Gastrocnemius medialis (tissue), 4 donors: ENCODE results near the gene F5. TPM values are rescaled to one million over a fixed set of nuclear protein-coding genes. Genes with fewer than 3 reads are reported as not detected.

Experiments
- ATAC-seq, 2 donors: fragments of 150-250 bp; one replicate each; pipeline ENCODE4 v1.9.1; 2016
- DNase-seq, 2 donors: peaks; one replicate each; pipeline ENCODE4 v3.0.0-alpha.2; 2019
- H3K27ac ChIP-seq, 4 donors: fragments of 200-600 bp; sonication (generic); 1 replicate in 1 of 4; 2 replicates in 3 of 4; pipeline ENCODE4 v1.5.1; 2016 to 2018; ENCODE audit warnings: mild to moderate bottlenecking in 2 of 4, moderate library complexity in 1 of 4
- H3K27me3 ChIP-seq, 3 donors: fragments of 200-600 bp; sonication (generic) in 2 of 3; 1 replicate in 1 of 3; 2 replicates in 2 of 3; pipeline versions ENCODE4 v1.5.1 to v1.6.0; 2016 to 2019; ENCODE audit warnings: mild to moderate bottlenecking in 1 of 3, moderate library complexity in 1 of 3
- H3K36me3 ChIP-seq, 2 donors: fragments of 200-600 bp; sonication (generic) in 1 of 2; one replicate each; pipeline ENCODE4 v1.5.1; 2017 to 2018
- H3K4me1 ChIP-seq, 2 donors: fragments of 200-600 bp; sonication (generic) in 1 of 2; one replicate each; pipeline ENCODE4 v1.5.1; 2016 to 2017; ENCODE audit warnings: mild to moderate bottlenecking in 2 of 2
- H3K4me3 ChIP-seq, 4 donors: fragments of 200-600 bp; sonication (generic) in 3 of 4; 1 replicate in 1 of 4; 2 replicates in 3 of 4; pipeline ENCODE4 v1.5.1; 2016 to 2019; ENCODE audit warnings: mild to moderate bottlenecking in 2 of 4
- H3K9me3 ChIP-seq, 3 donors: fragments of 200-600 bp; sonication (generic) in 2 of 3; 1 replicate in 1 of 3; 2 replicates in 2 of 3; pipeline ENCODE4 v1.5.1; 2016 to 2019
- POLR2A ChIP-seq, 2 donors: fragments of 450-650 bp; IDR thresholded peaks; one replicate each; pipeline ENCODE4 v1.6.1; 2017; ENCODE audit warnings: antibody characterized with exemption in 2 of 2, mild to moderate bottlenecking in 2 of 2, moderate library complexity in 2 of 2
- in situ Hi-C, 4 donors: fragments of 200-750 bp; cut with MboI; loops; one replicate each; pipeline versions ENCODE4 v1.15.0 to v1.8.0; 2017; ENCODE audit warnings: low sequenced_read_pairs in 4 of 4
- intact Hi-C: fragments of 100-400 bp; cut with DNase I; formaldehyde crosslinking; loops from one replicate; pipeline ENCODE4 v1.15.1; 2023; ENCODE audit warnings: low total_unique reads
- total RNA-seq, 4 donors: library from RNA; depleted of rRNA; stranded (reverse); fragments of >200 nt; gene quantifications; one replicate each; pipeline versions ENCODE4 v1.1.0 to v1.2.3, GENCODE V29; 2016
- TF ChIP-seq, protein P1 (sequence below), 5 experiments: fragments of 450-650 bp in 3 of 5; fragments of 200-600 bp in 2 of 5; sonication (generic) in 2 of 5; IDR thresholded peaks in 4 of 5; conservative IDR thresholded peaks in 1 of 5; 1 replicate in 4 of 5; 2 replicates in 1 of 5; pipeline ENCODE4 v1.5.1; 2016 to 2019; ENCODE audit warnings: antibody characterized with exemption in 5 of 5, mild to moderate bottlenecking in 3 of 5, moderate library complexity in 3 of 5

F5 gene
- total RNA-seq, 4 donors from 2014 or later = 0.07 to 0.68 (median 0.22) TPM

DNA sequence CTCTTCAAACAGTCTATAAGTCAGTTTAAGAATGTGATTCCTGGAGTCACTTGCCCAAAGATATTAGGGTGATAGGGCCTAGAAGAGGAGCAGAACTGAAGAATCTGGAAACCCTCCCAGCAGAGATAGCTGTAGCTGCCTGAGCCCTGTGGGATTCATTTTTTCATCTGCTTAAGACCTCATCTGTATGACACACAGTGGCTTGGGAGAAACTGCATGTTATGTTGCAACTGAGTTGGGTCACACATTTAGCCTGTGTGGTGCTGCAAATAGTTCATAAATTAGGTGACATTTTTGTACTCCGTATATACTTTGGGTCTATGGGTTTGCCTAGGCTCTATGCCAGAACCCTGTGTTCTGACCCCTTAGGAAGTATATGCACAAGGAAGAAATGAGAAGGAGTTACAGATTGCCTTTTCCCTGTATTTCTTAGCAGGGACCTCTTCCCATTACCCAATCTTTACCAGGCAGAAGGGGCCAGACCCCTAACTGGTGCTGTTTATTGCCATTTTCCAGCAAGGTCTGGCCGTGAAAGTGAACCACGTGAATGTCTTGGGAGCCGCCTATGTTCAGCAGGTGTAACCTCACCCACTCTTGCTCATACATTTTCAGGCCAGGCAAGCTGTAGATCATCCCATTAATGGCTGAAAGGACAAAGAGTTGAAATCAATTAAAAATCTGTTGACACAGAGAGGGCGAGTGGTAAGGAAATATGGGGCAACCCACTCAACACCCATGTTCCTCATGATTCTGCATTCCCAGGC is 58.6 kb downstream of the F5 start:
- Histone ChIP-seq H3K4me3 (no peak overlapping the region), H3K27ac (peak overlapping the region in 2 of 4 donors; percentile 17 to 29), H3K9me3 (no peaks in the 10 kb centered on the region), H3K4me1 (no peaks in the 10 kb centered on the region), H3K36me3 (no peaks in the 10 kb centered on the region), H3K27me3 (no peaks in the 10 kb centered on the region)
- TF ChIP-seq, protein P1, sequence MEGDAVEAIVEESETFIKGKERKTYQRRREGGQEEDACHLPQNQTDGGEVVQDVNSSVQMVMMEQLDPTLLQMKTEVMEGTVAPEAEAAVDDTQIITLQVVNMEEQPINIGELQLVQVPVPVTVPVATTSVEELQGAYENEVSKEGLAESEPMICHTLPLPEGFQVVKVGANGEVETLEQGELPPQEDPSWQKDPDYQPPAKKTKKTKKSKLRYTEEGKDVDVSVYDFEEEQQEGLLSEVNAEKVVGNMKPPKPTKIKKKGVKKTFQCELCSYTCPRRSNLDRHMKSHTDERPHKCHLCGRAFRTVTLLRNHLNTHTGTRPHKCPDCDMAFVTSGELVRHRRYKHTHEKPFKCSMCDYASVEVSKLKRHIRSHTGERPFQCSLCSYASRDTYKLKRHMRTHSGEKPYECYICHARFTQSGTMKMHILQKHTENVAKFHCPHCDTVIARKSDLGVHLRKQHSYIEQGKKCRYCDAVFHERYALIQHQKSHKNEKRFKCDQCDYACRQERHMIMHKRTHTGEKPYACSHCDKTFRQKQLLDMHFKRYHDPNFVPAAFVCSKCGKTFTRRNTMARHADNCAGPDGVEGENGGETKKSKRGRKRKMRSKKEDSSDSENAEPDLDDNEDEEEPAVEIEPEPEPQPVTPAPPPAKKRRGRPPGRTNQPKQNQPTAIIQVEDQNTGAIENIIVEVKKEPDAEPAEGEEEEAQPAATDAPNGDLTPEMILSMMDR (IDR thresholded peaks at IDR 0.05 in 4 of 5, conservative IDR thresholded peaks at IDR 0.05 in 1 of 5) = no peak
- TF ChIP-seq POLR2A (IDR thresholded peaks at IDR 0.05) = no peak
- intact Hi-C loops (no loop called here), in situ Hi-C loops (loop anchor here in 2 of 4 donors (25.0 kb wide), 2 partner anchors 140 to 1190 kb away; no protein-coding TSS in a partner anchor)
- ATAC-seq = peak; percentile 77 to 84
- DNase-seq = peak in 1 of 2 donors; percentile 22

GRCh38 chr1:169527001-169527400 is 59.3 kb downstream of the F5 start:
- Histone ChIP-seq H3K4me1 (no peaks in the 10 kb centered on the region), H3K9me3 (no peaks in the 10 kb centered on the region), H3K27ac (peak overlapping the region in 2 of 4 donors; percentile 17 to 29), H3K4me3 (no peak overlapping the region), H3K27me3 (no peaks in the 10 kb centered on the region), H3K36me3 (no peaks in the 10 kb centered on the region)
- intact Hi-C loops (no loop called here), in situ Hi-C loops (loop anchor here in 2 of 4 donors (25.0 kb wide), 2 partner anchors 140 to 1190 kb away; no protein-coding TSS in a partner anchor)
- DNase-seq (no peak), ATAC-seq (no peak)
- no peak for TF ChIP-seq POLR2A (IDR thresholded peaks at IDR 0.05)
- TF ChIP-seq, protein P1 (IDR thresholded peaks at IDR 0.05 in 4 of 5, conservative IDR thresholded peaks at IDR 0.05 in 1 of 5) = no peak

DNA sequence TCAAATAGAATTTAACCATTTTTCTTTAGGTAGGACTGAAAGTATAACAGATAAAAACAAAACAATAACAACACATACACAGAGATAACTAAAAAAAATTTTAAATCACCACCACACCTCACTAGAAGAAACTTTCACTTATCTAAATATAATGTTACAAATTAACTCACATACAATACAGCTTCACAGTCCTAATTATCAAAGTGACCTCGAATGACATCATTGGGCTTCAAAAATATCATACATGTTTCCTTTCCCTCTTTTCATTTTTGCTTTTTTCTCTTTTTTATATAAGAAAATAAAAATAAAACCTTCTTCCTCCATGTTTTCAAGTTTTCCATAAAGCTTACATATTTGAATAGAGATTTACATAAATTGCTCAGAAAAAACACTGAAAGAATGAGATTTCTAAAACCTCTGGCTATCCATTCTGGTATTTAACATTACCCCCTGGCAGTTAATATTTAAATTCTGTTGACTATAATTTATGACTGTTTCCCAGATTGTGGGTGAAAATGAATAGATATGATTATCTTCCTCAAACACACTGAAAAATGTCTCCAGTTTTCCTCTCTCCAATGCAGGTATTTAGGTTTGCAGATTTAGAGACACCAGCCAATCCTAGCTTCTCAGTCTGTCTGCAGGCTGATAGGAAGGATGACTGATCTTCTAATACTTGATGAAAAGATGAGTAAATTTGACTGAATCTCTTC is 60.0 kb downstream of the F5 start:
- in situ Hi-C loops (loop anchor here in 2 of 4 donors (25.0 kb wide), 2 partner anchors 139 to 1189 kb away; no protein-coding TSS in a partner anchor), intact Hi-C loops (no loop called here)
- no peaks in the 10 kb centered on the region for H3K36me3 ChIP-seq

GRCh38 chr1:169525391-169525790 is 60.9 kb downstream of the F5 start:
- no peak overlapping the region for H3K4me3 ChIP-seq
- H3K27me3 ChIP-seq = no peaks in the 10 kb centered on the region
- no peaks in the 10 kb centered on the region for H3K4me1 ChIP-seq
- intact Hi-C loops (no loop called here), in situ Hi-C loops (loop anchor here in 2 of 4 donors (25.0 kb wide), 2 partner anchors 138 to 1188 kb away; no protein-coding TSS in a partner anchor)
- ATAC-seq = no peak
- no peak for DNase-seq
- H3K9me3 ChIP-seq = no peaks in the 10 kb centered on the region
- H3K36me3 ChIP-seq = no peaks in the 10 kb centered on the region
- TF ChIP-seq POLR2A (IDR thresholded peaks at IDR 0.05) = no peak
- TF ChIP-seq, protein P1 (IDR thresholded peaks at IDR 0.05 in 4 of 5, conservative IDR thresholded peaks at IDR 0.05 in 1 of 5) = no peak
- H3K27ac ChIP-seq = no peak overlapping the region

More for the DNA sequence above, 60.0 kb downstream of the F5 start:
- no peaks in the 10 kb centered on the region for H3K27me3 ChIP-seq
- H3K4me1 ChIP-seq = no peaks in the 10 kb centered on the region
- no peak overlapping the region for H3K27ac ChIP-seq
- no peak for TF ChIP-seq POLR2A (IDR thresholded peaks at IDR 0.05)
- TF ChIP-seq, protein P1 (IDR thresholded peaks at IDR 0.05 in 4 of 5, conservative IDR thresholded peaks at IDR 0.05 in 1 of 5) = no peak
- ATAC-seq (no peak), DNase-seq (no peak)
- no peaks in the 10 kb centered on the region for H3K9me3 ChIP-seq
- no peak overlapping the region for H3K4me3 ChIP-seq
